NOMO-1 treated with dmso at 0.1 percent for 144 hours (cell line): ENCODE results near the gene HNRNPDL.
A peak's percentile ranks its signal among the peaks of the same experiment; 100 is the strongest.
"Not testable (repeated sequence)": the region's sequence is repeated elsewhere in the genome, so short reads cannot be mapped to it uniquely, and the experiment has no call there.

ENCODE experiments used
- DNase-seq: peaks from one replicate; lab custom pipeline; 2025; ENCODE audit not compliant: unreplicated experiment; lab: John Stamatoyannopoulos, UW

HNRNPDL gene

DNA sequence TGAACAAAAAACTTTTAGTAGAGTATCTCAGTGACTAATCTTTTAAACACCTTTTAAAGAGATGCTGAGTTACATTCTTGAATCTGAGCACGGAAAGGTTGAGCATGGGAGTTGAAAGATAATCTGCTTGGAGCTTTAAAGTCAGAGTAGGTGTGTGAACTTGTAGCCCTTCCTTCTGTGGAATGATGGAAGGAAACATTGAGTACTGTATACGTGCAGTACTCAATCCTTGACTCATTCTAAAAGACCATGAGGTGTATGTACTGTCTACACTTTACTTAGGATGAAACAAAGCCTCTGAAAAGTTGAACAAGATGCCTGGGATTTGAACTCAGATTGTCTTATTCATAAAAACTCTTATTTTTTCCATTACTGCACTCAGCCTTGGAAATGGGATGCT lies 3.5 kb upstream of the HNRNPDL start:
- DNase-seq: no peak

DNA sequence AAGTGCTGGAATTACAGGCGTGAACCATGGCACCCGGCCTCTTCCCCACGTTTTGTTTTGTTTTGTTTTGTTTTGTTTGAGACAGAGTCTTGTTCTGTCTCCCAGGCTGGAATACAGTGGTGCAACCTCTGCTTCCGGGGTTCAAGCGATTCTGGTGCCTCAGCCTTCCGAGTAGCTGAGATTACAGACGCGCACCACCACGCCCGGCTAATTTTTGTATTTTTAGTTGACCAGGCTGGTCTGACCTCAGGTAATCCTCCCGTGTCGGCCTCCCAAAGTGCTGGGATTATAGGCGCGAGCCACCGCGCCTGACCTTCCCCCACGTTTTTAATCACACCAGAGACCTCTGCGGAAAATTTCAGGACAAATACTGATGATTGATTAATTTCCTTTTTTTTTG lies 2.3 kb upstream of the HNRNPDL start:
- no peak for DNase-seq

DNA sequence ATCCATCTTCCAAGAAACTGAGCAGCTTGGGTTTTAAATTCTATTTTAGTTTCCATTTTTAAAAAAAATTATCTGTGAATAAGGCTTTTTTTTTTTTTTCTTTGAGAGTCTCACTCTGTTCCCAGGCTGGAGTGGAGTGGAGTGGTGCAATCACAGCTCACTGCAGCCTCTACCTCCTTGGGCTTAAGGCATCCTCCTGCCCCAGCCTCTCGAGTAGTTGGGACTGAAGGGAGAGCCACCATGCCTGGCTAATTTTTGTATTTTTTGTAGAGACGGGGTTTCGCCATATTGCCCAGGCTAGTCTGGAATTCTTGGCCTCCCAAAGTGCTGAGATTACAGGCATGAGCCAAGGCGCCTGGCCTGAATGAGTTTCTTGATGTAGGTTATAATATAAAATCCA lies 1.6 kb upstream of the HNRNPDL start:
- DNase-seq: no peak

DNA sequence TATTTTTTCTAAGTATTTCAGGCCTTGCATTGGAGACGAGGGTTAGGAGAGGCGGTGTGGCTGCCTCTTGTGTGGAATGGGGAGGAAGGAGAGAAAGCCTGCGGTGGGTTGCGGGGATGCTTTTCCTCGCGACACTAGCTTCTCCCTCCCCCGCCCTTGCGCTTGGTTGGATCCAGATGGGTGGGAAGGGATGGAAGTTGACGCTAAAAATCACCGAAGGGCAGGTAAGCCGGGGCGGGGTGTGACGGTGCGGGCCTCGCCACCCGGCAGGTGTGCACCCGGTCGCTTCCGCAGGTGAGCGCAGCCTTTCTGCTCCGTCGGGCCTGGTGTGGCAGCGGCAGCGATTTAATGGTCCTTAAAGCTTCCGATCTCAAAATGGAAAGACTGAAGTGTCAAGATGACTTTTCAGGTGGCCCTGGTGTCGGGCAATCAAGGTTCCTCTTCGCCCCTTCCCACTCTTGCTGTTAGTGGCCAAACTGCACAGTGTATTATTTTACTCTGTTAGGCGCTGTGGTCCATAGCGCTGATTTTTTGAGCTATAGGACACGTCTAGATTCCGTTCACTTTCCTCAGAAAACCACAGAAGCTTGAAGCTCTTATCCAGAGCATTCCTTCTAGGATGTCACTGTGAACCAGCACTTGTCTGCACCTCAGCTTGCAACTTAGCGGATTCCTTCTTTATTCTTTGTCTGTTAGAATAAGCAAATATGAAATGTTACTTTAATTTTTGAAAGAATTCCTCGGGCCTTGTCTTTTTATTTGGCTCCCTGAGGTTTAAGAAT lies 893 bp upstream of the HNRNPDL start:
- DNase-seq: no peak

DNA sequence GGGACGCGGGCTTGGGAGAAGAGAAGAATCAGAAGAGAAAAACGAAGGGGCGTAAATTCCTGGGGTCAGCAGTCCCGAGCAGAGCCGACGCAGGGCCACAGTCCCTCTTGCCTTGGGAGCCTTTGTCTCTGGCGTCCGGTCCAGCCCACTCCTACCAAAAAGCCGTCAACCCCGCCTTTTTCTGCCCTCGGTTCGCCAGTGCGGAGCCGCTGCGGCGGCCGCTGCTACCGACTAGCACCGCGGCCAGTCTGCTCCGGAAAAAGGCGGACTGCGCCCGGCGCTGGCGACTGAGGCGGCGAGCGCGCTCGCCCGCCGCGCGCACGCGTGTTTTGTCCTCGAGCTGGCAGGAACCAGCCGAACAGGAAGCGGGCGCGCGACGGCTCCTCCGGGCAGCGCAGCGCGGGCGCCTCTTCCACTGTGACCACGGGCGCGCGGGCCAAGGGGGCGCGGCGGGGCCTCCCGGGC lies 502 bp downstream of the HNRNPDL start:
- DNase-seq: no peak

DNA sequence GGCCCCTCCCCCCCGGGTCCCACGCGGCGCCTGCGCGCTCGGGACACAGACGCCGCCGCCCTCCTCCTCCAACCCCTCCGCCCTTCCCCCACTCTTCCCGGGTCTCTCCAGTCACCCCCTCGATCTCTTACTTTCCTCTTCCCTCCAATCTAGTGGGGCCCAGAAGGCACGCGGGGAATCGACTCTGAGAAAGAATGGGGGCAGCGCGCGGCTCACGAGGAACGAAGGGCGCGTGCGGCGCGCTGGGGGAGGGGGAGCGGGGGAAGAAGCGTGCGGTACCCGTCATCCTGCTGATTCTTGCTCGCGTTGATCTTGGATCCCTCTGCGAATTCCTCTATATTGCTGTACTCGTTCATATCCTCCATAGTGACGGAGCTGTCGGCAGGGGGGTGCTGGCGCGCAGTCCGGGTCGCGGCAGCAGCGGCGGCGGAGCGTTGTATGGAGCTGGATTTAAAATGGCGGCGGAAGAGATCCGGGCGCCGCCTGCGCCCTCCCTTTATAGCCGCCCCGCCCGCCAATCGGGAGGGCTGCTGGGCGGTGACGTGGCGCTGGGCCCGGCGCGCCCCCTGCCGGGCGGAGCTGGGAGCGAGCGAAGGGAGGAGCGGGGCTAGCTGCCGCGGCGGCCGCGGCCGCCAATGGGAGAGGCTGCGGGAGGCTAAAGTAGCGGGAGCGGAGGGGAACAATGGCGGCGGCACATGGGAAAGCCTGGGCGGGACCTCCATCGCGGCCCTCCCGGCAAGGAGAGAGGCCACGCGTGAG lies 1.1 kb downstream of the HNRNPDL start:
- peak; percentile 86 for DNase-seq

DNA sequence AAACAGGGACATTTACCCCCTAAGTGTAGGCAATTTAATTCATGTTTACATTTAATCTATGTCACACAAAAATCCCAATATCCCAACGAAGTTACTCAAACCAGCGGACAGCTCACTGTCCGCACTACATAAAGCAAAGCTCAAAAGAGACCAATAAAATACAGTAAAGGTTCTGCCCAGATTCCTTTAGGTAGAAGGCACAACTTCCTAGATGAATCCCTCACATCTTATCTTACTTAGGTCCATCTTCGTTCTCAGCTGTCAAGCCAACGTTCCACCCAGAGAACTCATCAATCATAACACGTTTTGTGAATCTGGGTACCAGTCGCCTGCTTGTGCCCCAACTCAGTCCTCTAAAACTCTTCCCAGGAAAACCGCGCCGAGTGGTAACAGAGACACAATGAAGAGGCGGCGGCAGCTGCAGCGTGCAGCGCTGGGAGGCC lies 1.7 kb downstream of the HNRNPDL start:
- no peak for DNase-seq

DNA sequence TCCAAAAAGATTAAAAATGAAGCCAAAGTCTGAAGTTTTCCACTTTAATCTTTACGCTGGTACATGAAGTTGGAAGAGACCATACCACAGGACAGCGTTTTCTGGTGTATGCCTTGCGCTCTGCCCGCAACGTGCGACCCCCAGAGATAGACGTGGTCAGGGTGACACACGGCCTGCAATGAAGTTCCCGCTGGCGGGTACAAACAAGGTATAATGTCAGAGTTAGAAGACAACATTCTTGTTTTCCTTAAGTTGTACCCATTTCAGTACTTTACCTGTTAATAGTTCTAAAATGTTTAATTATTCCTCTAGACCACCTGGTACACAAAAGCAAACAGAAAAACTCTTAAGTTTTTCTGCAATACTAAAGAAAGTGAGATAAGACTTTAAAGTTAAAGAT lies 4.8 kb downstream of the HNRNPDL start:
- no peak for DNase-seq

DNA sequence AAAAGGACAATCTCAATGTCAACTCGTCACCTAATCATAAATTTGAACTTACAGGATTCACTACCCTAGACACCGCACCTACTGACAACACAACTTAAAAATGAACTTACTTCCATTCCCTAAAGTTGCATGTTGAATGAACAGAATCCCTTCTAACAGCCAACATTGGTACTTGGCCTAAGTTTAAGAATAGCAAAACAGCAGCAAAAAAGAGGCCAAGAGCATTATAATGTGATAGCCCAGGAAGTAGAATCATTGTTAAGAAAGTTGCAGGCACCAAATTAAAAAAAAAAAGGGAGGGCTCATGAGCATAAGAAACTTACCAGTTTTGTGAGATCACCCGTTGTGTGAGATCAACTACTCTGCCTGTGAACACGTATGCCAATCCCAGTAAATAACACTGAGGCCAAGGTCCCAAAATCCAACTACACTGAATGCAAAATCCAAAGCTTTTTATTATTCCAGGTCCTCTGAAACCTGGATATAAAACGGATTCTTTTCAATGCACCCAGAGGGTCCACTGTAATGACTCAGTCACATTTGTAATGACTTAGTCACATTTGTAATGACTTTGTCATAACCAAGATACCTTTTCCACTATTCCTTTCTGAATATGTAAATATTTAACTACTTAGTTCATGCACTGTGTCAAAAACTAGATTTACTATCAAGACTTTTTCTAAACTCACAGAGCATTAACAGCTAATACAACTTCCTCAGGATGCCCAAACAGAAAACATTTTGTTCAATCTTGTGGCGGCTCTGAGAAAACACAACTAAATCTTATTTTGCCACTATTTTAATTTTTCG lies 6.8 kb downstream of the HNRNPDL start:
- no peak for DNase-seq

DNA sequence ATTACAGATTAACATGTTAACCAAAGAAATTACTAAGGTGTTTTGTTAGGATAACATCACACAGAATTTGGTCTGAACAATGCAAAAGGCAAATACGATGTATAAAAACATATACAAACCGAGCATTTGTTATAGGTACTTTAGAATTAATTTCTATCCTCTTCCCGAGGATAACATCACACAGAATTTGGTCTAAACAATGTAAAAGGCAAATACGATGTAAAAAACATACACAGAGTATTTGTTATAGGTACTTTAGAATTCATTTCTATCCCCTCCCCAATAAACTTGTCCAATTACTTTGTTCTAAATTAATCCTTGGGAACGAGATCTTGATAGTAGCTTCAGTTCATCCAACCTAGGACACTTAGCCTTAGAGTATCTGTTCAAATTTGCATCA lies 7.6 kb downstream of the HNRNPDL start:
- no peak for DNase-seq

DNA sequence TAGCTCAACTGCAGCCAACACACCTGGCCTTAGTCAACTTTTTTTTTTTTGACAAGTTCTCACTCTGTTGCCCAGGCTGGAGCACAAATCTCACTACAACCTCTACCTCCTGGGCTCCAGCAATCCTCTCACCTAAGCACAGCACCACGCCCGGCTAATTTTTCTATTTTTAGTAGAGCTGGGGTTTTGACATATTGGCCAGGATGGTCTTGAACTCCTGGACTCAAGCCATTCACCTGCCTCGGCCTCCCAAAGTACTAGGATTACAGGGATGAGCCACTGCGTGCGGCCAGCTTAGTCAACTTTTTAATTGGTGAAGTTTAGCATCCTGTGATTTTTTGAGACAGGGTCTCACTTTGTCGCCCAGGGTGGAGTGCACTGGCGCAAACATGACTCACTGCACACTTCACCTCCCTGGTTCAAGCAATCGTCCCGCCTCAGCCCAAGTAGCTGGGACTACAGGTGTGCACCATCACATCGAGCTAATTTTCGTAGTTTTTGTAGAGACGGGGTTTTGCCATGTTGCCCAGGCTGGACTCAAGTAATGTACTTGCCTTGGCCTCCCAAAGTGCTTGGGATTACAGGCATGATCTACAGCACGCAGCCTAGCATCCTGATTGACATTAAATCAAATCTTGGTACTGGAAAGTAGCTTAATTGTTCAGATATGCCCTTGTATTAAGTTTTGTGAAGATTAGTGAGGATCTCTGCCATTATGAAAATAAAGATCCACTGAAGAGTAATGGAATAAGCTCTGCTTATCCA lies 8.3 kb downstream of the HNRNPDL start:
- no peak for DNase-seq

DNA sequence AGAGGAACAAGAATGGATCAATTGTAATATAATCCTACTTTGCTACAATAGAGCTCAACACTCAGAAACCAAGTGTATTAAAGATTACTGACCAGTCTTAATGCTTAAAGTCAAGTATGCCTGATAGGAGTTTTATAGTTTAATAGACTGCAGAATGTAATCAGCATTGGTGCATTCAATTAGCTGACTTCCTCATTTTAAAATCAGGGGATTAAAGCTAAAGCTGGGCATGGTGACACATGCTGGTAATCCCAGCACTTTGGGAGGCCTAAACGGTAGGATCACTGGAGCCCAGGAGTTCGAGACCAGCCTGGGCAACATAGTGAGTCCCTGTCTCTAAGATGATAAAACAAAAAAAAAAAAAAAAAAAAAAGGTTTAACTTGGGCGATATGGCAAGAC lies 10.8 kb downstream of the HNRNPDL start:
- no peak for DNase-seq

DNA sequence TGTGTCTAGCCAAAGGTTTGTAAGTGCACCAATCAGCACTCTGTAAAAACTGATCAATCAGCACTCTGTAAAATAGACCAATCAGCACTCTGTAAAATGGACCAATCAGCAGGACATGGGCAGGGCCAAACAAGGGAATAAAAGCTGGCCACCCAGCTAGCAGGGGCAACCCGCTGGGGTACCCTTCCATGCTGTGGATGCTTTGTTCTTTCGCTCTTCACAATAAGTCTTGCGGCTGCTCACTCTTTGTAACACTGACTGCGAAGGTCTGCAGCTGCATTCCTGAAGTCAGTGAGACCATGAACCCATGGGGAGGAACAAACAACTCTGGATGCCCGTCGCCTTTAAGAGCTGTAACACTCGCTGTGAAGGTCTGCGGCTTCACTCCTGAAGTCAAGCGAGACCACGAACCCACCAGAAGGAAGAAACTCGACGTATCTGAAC lies 14.3 kb downstream of the HNRNPDL start:
- no peak for DNase-seq

DNA sequence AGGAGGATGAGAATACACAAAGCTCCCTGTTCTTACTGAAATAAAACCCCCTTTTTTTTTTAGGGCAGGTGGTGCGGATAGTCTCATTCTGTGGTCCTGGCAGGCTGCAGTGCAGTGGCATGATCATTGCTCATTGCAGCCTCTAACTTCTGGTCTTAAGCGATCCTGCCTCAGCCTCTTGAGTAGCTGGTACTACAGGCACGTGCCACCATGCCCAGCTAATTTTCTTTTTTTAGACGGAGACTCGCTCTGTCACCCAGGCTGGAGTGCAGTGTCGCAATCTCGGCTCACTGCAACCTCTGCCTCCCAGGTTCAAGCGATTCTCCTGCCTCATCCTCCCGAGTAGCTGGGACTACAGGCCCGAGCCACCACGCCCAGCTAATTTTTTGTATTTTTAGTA lies 15.2 kb downstream of the HNRNPDL start:
- DNase-seq: not testable (repeated sequence)

DNA sequence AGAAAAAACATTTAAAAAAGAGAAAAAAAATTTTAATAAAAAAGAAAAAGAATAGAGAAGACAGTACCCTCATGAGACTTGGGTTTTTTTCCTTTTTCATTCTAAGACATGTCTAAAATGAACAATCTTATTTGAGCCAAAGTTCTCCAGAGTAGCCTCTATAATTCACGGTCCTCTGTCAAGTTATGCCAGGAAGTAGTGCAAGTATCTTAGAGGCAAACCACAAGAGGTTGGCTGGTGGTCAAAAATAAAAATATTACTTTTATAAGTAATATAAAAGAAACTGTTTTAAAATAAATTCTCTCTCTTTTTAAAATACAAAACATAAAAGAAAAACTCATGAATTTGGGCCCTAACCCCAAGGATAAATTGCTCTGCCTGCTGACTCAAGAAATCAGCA lies 26.5 kb downstream of the HNRNPDL start:
- DNase-seq: no peak

DNA sequence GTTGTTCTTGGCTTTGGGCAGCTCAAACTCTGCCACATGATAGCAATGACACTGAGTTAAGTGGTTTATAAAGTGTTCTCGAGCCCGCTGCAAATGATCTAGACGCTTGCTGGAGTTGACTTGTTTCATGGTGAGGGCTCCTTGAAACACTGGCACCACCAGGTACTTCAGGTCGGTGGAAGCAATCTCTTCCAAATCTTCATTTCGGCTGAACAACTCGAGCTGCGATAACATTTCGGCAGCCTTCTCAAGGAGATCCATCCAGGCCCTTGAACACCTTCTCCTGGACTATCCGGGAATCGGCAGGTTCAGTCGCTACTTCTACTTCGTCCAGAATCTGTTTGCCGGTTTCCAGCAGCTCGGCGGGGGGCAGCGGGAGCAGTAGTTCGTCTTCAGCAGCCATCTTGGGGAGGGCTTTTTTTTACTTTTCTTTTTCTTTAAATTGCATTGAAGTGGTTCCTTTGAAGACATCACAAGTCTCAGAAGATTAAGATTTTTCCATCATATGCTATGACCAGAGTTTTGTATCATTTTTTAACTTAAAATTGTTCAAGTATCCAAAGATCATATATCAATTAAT lies 28.0 kb downstream of the HNRNPDL start:
- no peak for DNase-seq

DNA sequence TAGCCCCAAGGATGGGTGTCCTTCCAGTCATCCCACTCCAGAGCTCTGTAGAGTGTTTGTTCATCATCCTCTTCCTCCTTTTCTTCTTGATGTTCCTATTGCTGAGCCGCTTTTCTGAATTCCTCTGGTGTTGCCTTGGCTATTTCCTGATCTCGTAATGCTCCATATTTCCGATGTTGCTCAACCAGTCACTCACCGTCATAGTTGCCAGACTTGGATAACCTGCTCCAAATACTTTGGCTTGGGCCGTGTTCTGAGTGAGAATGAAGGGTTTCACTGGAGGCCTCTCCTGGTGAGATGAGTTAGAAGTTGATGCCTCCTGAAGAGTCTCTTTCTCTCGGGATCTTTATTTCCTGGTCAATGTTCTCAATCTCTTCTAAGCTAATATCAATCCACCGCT lies 28.7 kb downstream of the HNRNPDL start:
- no peak for DNase-seq

DNA sequence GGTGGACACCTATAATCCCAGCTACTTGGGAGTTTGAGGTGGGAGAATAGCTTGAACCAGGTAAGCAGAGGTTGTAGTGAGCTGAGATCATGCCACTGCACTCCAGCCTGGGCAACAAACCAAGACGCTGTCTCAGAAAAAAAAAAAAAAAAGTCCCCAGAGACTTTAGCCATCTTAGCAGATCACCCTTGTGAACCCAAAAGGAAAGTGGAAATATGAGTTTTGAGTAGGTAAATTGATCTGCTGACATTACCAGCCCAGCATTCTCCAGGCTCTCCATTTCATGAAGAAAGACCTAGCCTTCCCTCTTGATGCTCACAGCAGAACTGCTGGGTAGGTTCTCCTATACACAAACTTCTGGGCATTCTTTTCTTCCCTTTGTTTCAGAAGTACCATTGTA lies 32.0 kb downstream of the HNRNPDL start:
- DNase-seq: no peak

DNA sequence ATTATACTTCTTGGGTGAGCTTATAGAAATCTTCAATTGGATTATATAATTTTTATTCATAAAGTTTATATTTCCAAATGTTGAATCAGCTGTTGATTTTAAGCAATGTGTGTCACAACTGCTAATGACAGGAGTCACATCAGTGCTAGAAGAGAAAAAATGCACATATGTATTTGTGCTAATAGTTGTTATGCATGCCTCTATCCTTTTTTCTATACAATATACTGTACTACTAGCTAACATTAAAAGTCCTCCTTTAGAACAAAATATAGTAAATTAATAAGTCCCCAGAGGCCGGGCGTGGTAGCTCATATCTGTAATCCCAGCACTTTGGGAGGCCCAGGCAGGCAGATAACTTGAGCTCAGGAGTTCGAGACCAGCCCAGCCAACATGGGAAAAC lies 32.7 kb downstream of the HNRNPDL start:
- DNase-seq: no peak

DNA sequence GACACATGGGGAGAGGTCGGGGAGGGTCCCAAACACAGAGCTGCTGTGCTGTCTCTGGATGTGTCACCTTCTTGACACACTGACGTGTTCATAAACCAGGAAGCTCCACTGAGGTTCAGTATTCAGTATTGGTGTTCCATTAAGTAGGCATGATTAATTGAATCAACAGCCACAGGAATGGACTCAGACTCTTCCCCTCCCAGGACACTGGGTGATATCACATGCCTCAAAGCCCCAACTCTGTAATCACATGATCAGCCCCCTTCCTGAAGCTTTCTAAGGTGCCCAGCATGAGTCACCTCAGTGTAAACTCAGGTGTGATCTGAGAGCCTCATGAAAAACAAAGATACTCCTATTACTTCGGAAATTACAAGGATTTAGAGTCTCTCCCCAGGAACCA lies 35.4 kb downstream of the HNRNPDL start:
- no peak for DNase-seq
